ENCODE results near the gene MINDY2. TPM values are rescaled to one million over a fixed set of nuclear protein-coding genes. Genes with fewer than 3 reads are reported as not detected.
"Not testable (repeated sequence)": the region's sequence is repeated elsewhere in the genome, so short reads cannot be mapped to it uniquely, and the experiment has no call there.

Gene MINDY2
- total and polyA plus RNA-seq, 2 of the 8 experiments (the other 6 are each of a cell fraction or from before 2014, with no cell fraction given), result 3.1 to 25.7 TPM

DNA sequence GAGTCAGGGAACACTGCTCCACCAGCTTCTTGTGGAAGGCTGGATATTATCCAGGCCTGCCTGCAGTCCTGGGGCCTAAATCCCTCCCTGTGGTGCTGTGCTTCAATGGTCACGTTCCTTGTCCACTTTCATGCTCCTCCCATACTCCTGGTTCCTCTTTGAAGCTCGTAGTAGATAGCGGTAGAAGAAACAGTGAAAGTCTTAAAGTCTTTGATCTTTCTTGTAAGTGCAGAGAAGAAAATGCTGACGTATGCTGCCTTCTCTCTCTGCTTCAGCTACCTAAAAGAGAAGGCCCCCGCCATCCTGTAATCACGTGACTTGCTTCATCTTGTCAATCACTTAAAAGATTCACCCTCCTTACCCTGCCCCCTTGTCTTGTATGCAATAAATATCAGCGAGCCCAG lies 2.5 kb upstream of the MINDY2 start:
- not testable (repeated sequence) for DNase-seq (ENCODE audit: low read depth in 1 of 2, low spot score in 2 of 2); H2BK12ac ChIP-seq (ENCODE audit: low read depth, low read length); H2BK15ac ChIP-seq (ENCODE audit: low read length); H3K4me3 ChIP-seq (ENCODE audit: extremely low read depth in 1 of 4, insufficient read depth in 2 of 4, low read depth in 3 of 4, low read length in 4 of 4); H3K23ac ChIP-seq (ENCODE audit: insufficient read length); H2BK120ac ChIP-seq (replicated peaks; ENCODE audit: low read depth, low read length); H3K9ac ChIP-seq (replicated peaks in 1 of 4; ENCODE audit: extremely low read depth in 1 of 4, low read depth in 3 of 4, low read length in 3 of 4); H2BK20ac ChIP-seq (ENCODE audit: low read length); H3K36me3 ChIP-seq (ENCODE audit: control insufficient read depth in 2 of 4, insufficient read depth in 4 of 4, low read length in 3 of 4); H3K4ac ChIP-seq (replicated peaks; ENCODE audit: insufficient read length, low read depth, low read length); H4K8ac ChIP-seq (ENCODE audit: extremely low read depth, insufficient read depth, low read length); H3K4me2 ChIP-seq (ENCODE audit: insufficient read depth in 1 of 2, low read depth in 2 of 2, low read length in 2 of 2); H3K79me1 ChIP-seq (ENCODE audit: low read depth, low read length); H3K56ac ChIP-seq (replicated peaks; ENCODE audit: insufficient read length, low read depth, low read length); H3K14ac ChIP-seq (ENCODE audit: insufficient read length); H2AK5ac ChIP-seq (ENCODE audit: low read depth, low read length); H2AFZ ChIP-seq (ENCODE audit: low read length); H3K23me2 ChIP-seq (ENCODE audit: low read depth, low read length); H3K18ac ChIP-seq (ENCODE audit: extremely low read depth, low read length); H3K4me1 ChIP-seq (replicated peaks in 1 of 4; ENCODE audit: control insufficient read depth in 3 of 4, insufficient read depth in 4 of 4, low read length in 3 of 4); H2BK5ac ChIP-seq (ENCODE audit: low read depth, low read length); H4K91ac ChIP-seq (replicated peaks; ENCODE audit: insufficient read length, low read length); H4K20me1 ChIP-seq (replicated peaks in 1 of 2; ENCODE audit: control insufficient read depth in 1 of 2, insufficient read depth in 2 of 2, low read length in 2 of 2); H3K9me3 ChIP-seq (ENCODE audit: insufficient read depth in 2 of 2, low read depth in 1 of 2, low read length in 1 of 2); H4K5ac ChIP-seq (ENCODE audit: insufficient read length, low read depth, low read length); H3K27ac ChIP-seq (ENCODE audit: low read depth, low read length); H3K27me3 ChIP-seq (replicated peaks in 1 of 4; ENCODE audit: control insufficient read depth in 3 of 4, extremely low read depth in 1 of 4, insufficient read depth in 3 of 4, low read length in 3 of 4); FAIRE-seq
- H3K79me2 ChIP-seq (ENCODE audit: control insufficient read depth in 1 of 2, insufficient read depth in 2 of 2, low read length in 2 of 2), result peaks cover 0 to 15% of the 10 kb centered on the region in 2 experiments; a peak in 2 of 4 replicates
- 95% methylated on average over 6 of the region's 7 CpGs; no CpG with 5 or more reads in 1 of the 2 experiments for WGBS, 2 experiments (ENCODE audit: extremely low coverage in 1 of 2, insufficient coverage in 1 of 2, insufficient read length in 1 of 2, insufficient replicate concordance in 2 of 2, low coverage in 1 of 2, low lambda C conversion rate in 2 of 2, missing lambda C conversion rate in 1 of 2)
- ChIA-PET CTCF (ENCODE audit: partially characterized antibody) (interaction anchor here (0.8 kb wide), 1 partner anchor 8 kb away, joined by 3 read pairs; no protein-coding TSS in a partner anchor), POLR2A (ENCODE audit: partially characterized antibody) (interaction anchor here (1.3 kb wide), 1 partner anchor 18 kb away, joined by 5 read pairs; the partner anchor contains the start of gene ADAM10)

Data from H1 (cell line).